RWPE1 (cell line): Measurements from ENCODE around the gene JUNB.

Experiments
- CTCF ChIA-PET: fragments of 350-600 bp; sonication (Branson Sonifier 250); formaldehyde crosslinking; extraction: SDS; loops from one replicate; lab custom pipeline; 2021; lab: Yijun Ruan, JAX
- POLR2A ChIA-PET: fragments of 400-600 bp; formaldehyde crosslinking; extraction: SDS; loops from one replicate; lab custom pipeline; 2020; ENCODE audit warnings: antibody characterized with exemption; ENCODE audit not compliant: low non-redundant PET; lab: Yijun Ruan, JAX
- DNase-seq: peaks from one replicate; pipeline ENCODE4 v3.0.0; 2012; ENCODE audit warnings: low spot score
- H3K27ac ChIP-seq: fragments of 450-650 bp; 2 replicates; pipeline ENCODE4 v1.5.1; 2017
- TF ChIP-seq, protein P1 (sequence below): fragments of 450-650 bp; conservative IDR thresholded peaks from 2 replicates; pipeline ENCODE4 v1.5.1; 2017; ENCODE audit warnings: low read depth, mild to moderate bottlenecking

JUNB gene

DNA sequence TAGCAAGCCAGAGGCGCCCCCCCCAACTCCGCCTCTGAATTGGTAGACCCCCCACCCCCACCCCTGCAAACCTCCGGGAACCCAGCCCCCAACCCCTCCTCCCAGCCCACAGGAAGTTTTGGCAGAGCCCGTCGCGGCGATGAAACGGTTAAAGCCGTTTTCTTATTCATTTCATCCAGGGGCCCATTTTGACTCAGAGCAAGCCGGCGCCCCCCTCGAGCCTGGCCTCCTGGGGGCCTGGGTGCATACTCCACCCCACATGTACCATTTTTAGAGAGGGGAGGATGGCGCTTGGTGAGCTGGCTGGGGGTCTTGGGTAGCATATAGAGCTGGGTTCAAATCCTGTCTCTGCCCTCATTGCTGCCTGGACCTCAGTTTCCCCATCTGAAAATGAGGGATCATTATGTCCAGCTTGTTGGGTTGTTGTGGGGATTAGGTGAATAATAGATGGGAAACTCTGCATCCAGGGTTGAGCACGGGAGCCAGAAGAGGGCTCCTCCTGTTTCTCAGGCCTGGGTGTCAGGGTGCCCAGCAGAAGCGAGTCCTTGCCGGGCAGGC, 7.9 kb upstream of the JUNB start:
- peak; percentile 16 for DNase-seq
- POLR2A ChIA-PET: interaction anchor here (1.2 to 1.9 kb wide), 2 partner anchors 8 to 9 kb away, joined by 15 to 16 read pairs; partner anchors contain the start of gene JUNB
- CTCF ChIA-PET: interaction anchor here (0.5 to 1.4 kb wide), 4 partner anchors 8 to 249 kb away, joined by 3 to 8 read pairs (median 4); partner anchors contain the start of gene JUNB
- H3K27ac ChIP-seq: peak overlapping the region; percentile 100
- TF ChIP-seq, protein P1, sequence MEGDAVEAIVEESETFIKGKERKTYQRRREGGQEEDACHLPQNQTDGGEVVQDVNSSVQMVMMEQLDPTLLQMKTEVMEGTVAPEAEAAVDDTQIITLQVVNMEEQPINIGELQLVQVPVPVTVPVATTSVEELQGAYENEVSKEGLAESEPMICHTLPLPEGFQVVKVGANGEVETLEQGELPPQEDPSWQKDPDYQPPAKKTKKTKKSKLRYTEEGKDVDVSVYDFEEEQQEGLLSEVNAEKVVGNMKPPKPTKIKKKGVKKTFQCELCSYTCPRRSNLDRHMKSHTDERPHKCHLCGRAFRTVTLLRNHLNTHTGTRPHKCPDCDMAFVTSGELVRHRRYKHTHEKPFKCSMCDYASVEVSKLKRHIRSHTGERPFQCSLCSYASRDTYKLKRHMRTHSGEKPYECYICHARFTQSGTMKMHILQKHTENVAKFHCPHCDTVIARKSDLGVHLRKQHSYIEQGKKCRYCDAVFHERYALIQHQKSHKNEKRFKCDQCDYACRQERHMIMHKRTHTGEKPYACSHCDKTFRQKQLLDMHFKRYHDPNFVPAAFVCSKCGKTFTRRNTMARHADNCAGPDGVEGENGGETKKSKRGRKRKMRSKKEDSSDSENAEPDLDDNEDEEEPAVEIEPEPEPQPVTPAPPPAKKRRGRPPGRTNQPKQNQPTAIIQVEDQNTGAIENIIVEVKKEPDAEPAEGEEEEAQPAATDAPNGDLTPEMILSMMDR: no peak

DNA sequence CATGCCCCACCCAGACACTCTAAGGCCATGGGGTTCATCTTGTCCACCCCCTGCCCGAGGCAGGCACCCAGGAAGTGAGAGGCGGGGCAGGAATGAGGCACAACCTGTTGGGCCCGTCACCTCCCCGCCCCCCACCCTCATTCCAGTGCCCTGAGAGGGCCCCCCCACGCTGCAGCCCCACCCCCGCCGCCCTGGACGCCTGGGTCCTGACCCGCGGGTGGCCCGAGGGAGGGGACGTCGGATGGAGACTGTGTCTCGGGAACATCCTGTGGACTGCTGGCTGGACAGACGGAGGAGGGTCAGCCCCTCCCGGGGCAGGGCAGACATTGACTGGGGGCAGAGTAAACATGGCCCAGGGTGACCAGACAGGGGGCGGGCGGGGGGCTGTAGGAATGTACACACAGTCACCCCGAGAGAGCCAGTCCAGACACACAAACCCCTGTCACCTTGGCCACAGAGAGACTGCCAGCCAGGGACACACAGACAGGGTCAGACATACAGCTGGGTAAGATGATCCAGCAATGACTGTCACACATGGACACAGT, 7.4 kb upstream of the JUNB start:
- H3K27ac ChIP-seq: peak overlapping the region; percentile 100

DNA sequence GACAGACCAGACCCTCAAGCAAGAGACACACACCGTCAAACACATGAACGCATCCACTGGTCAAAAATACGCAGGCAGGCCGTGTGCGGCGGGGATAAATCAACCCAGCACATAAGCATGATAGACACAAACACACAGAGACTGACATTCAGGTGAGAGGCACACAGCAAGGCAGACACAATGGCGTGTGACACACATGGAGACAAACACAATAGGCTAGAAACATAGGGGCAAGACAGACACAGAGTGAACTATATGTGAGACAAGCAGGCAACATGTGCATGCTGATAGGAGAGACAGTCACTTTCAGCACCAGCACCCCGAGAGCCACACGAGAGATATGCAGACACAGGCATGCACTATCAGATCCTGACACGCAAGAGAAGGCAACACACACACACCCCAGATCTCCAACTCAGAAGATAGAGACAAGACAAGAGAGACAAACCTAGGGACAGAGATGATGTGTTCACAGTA, 6.9 kb upstream of the JUNB start:
- POLR2A ChIA-PET: no interaction called here
- peak; percentile 8 for DNase-seq
- H3K27ac ChIP-seq: peak overlapping the region; percentile 100

More for the DNA sequence above, 7.4 kb upstream of the JUNB start:
- TF ChIP-seq, protein P1: no peak
- POLR2A ChIA-PET: interaction anchor here (1.9 kb wide), 1 partner anchor 7 kb away, joined by 16 read pairs; the partner anchor contains the start of gene JUNB
- CTCF ChIA-PET: no interaction called here
- peak; percentile 82 for DNase-seq

DNA sequence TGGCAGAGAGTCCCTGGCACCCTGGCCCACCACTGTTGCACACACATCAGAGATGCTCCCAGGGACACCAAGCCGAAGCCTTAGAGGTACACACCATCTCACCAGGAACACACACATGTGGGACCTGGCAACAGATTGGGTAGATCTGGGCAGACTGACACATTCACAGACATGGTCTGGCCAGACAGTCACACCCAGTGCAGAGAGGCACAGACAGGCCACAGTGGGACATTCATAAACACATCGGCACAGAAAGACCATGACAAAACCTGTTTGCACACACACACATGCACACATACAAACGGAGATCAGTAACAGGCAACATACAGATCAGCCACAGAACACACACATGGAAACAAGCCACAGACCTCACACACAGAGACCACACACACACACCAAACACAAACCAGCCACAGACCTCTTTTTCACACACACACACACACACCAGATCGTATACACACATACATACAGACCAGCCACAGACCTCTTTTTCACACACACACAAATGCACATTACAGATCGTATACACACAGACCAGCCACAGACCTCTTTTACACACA, 6.3 kb upstream of the JUNB start:
- ChIA-PET CTCF (interaction anchor here (1.1 to 1.3 kb wide), 2 partner anchors 8 to 11 kb away, joined by 3 to 5 read pairs; no protein-coding TSS in a partner anchor), POLR2A (no interaction called here)
- H3K27ac ChIP-seq: peak overlapping the region; percentile 100
- TF ChIP-seq, protein P1: no peak
- DNase-seq: no peak

More for the DNA sequence above, 6.9 kb upstream of the JUNB start:
- TF ChIP-seq, protein P1: no peak
- CTCF ChIA-PET: no interaction called here

DNA sequence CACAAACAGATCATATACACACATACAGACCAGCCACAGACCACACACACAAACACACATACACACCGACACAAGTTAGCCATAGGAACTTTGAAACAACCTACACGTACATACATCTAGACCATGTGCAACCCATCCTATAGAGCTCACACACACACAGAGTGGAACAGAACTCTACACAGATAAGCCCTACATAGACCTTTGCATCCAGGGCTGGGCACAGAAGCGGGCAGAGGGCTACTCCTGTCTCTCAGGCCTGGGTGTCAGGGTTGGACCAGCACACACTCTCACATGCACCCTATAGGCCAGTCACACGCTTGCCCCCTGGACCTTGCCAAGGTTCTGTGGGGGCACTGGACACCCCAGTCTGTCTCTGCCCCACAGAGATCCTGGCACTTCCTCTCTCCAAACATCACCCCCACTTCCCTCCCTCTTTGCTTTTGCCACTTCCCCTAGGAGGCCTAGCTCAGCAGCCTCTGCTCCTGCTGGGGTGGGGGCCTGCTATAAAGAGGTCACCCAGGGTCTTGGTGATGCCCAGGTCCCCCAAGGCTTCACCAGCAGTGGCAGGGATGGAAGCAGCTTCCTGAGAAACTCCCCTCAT, 5.8 kb upstream of the JUNB start:
- ChIA-PET POLR2A (no interaction called here), CTCF (interaction anchor here (1.1 to 1.3 kb wide), 2 partner anchors 8 to 11 kb away, joined by 3 to 5 read pairs; no protein-coding TSS in a partner anchor)
- no peak for DNase-seq
- TF ChIP-seq, protein P1: no peak
- H3K27ac ChIP-seq: peak overlapping the region; percentile 100
